ENCODE data around the gene FBF1. TPM values are rescaled to one million over a fixed set of nuclear protein-coding genes. Genes with fewer than 3 reads are reported as not detected.

FBF1 gene
- total RNA-seq, 1 donor from 2014 or later, result 13.0 TPM

DNA sequence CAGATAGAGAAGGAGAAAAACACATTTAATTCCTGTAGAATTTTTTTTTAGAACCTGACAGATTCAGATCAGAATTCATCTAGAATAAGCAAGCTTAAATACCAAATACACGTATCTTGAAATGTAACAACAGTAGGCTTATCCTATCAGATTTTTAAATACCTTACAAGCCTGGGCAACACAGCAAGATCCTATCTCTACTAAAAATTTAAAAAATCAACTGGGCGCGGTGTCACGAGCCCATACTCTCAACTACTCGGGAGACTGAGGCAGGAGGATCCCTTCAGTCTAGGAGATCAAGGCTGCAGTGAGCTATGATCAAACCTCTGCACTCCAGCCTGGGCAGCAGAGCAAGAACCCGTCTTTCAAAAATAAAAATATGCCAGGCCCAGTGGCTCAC, 24.6 kb upstream of the FBF1 start:
- Histone ChIP-seq H3K4me1 (peaks cover 9% of the 10 kb centered on the region), H3K4me3 (no peak overlapping the region), H3K27me3 (no peaks in the 10 kb centered on the region), H3K36me3 (no peaks in the 10 kb centered on the region), H3K9me3 (no peaks in the 10 kb centered on the region), H3K27ac (no peak overlapping the region)
- DNase-seq (ENCODE audit: extremely low spot score in 2 of 2), result no peak
- intact Hi-C loops (cut with DNase I), result no loop called here
- TF ChIP-seq POLR2A (IDR thresholded peaks at IDR 0.05) (no peak), POLR2AphosphoS5 (IDR thresholded peaks at IDR 0.05; ENCODE audit: insufficient read depth in 1 of 2, low read depth in 1 of 2) (no peak)
- TF ChIP-seq, protein P1, sequence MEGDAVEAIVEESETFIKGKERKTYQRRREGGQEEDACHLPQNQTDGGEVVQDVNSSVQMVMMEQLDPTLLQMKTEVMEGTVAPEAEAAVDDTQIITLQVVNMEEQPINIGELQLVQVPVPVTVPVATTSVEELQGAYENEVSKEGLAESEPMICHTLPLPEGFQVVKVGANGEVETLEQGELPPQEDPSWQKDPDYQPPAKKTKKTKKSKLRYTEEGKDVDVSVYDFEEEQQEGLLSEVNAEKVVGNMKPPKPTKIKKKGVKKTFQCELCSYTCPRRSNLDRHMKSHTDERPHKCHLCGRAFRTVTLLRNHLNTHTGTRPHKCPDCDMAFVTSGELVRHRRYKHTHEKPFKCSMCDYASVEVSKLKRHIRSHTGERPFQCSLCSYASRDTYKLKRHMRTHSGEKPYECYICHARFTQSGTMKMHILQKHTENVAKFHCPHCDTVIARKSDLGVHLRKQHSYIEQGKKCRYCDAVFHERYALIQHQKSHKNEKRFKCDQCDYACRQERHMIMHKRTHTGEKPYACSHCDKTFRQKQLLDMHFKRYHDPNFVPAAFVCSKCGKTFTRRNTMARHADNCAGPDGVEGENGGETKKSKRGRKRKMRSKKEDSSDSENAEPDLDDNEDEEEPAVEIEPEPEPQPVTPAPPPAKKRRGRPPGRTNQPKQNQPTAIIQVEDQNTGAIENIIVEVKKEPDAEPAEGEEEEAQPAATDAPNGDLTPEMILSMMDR (IDR thresholded peaks at IDR 0.05), result no peak

DNA sequence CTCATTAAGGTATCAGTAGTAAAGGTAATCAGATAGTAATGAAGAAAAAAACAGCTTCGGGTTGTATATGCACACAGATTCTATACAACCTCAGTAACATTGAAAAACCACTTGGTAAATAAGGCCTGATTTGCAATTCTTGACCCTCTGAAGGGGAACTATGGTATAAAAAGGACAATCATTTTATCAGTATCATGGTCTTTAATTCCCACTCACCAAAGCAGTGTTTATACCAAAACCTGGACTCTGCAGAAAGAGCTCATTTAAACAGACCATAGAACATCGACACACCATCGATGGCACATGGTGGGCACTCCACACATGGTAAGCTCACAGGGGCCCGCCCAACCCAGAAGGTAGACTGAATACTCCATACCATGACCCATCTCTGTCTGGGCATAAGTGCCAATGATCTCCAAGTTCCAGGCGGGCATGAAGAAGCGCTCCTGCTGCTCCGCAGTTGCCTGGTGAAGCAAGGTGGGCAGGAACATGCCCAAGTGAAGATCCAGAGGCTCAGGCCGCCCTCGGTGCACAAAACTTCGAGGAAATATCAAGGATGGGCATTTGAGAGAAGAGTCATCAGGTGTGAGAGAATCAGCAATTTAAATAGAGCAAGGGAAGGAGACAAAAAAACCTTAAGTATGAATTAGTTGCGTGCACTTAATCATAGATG, 19.1 kb upstream of the FBF1 start:
- TF ChIP-seq POLR2AphosphoS5 (IDR thresholded peaks at IDR 0.05; ENCODE audit: insufficient read depth in 1 of 2, low read depth in 1 of 2), result no peak
- TF ChIP-seq, protein P1 (IDR thresholded peaks at IDR 0.05), result no peak
- TF ChIP-seq POLR2A (IDR thresholded peaks at IDR 0.05), result no peak
- no peaks in the 10 kb centered on the region for H3K27me3 ChIP-seq
- H3K36me3 ChIP-seq, result peaks cover 0 to 23% of the 10 kb centered on the region in 2 donors
- no peak overlapping the region for H3K27ac ChIP-seq
- intact Hi-C loops (cut with DNase I), result no loop called here
- no peaks in the 10 kb centered on the region for H3K9me3 ChIP-seq
- no peak overlapping the region for H3K4me3 ChIP-seq
- DNase-seq (ENCODE audit: extremely low spot score in 2 of 2), result no peak
- peaks cover 7% of the 10 kb centered on the region for H3K4me1 ChIP-seq

DNA sequence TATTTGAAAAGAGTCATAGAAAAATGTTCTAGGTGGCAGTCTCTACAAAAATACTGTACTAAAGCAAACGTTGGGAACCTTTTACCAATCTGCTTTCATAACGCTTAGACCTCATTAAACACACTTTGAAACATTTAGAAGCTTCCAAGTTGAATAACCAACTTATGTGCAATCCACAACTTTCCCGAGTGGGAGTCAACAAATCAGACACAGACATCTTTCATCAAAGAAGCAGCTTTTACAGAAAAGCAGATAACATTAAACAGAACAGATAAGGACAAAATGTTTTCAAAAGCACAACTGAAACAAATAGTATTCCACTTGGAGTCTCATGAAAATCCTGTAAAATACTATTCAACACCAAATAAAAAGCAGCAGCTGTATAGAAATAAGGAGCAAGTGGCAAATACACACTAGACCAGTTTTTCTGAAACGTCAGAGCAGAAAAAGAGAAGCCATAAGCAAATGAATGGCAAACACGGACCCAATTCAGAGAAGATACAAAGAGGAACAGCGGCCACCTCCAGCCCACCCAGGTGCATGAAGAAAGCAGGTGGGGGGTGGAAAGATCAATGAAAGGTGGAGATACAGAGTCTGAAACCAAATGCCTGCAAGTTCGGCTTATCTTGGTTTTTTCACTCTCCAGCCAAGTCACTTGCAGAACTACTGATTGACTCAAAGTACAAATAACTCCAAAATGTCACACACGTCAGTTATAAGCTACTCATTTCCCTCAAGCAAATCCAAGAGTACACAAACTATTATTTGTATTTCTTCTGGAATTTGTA, 18.4 kb upstream of the FBF1 start:
- Histone ChIP-seq H3K4me1 (peaks cover 7% of the 10 kb centered on the region), H3K4me3 (no peak overlapping the region), H3K36me3 (peaks cover 0 to 28% of the 10 kb centered on the region in 2 donors), H3K27ac (no peak overlapping the region), H3K9me3 (no peaks in the 10 kb centered on the region), H3K27me3 (no peaks in the 10 kb centered on the region)
- TF ChIP-seq POLR2A (IDR thresholded peaks at IDR 0.05) (no peak), POLR2AphosphoS5 (IDR thresholded peaks at IDR 0.05; ENCODE audit: insufficient read depth in 1 of 2, low read depth in 1 of 2) (no peak)
- TF ChIP-seq, protein P1 (IDR thresholded peaks at IDR 0.05), result no peak
- intact Hi-C loops (cut with DNase I), result no loop called here
- DNase-seq (ENCODE audit: extremely low spot score in 2 of 2), result no peak

DNA sequence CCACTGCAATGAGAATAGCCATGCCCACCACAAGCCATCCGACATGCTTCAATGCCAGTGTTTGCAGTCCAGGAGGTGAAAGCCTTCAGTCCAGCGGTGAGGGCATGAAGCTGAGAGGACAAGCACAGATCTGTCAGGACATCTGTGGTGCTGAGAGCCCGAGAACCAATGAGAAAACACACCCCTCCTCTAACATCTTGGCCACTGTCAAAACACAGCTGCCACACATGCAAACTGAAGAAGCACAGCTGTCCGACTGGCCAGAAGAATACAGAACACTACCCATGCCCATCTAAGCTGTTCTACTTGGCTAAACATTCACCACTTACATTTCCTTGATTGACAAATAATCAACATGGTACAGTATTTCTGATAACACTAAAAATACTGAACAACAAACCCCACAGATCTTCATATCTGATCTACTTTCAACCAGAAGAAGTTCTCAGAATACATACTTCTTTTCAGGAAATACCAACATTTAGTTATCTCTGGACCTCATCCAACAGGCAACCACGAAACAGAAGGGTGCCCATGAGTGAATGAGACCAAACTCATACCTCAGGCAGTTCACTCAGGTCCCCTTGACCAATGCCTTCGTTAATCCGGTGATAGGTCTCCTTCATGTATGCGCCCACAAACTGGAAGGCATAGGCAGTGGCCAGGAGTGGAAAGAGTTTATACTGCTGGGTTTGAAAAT, 10.2 kb upstream of the FBF1 start:
- no peaks in the 10 kb centered on the region for H3K27me3 ChIP-seq
- no peak overlapping the region for H3K4me3 ChIP-seq
- H3K4me1 ChIP-seq, result no peaks in the 10 kb centered on the region
- intact Hi-C loops (cut with DNase I), result no loop called here
- no peak for DNase-seq (ENCODE audit: extremely low spot score in 2 of 2)
- TF ChIP-seq POLR2AphosphoS5 (IDR thresholded peaks at IDR 0.05; ENCODE audit: insufficient read depth in 1 of 2, low read depth in 1 of 2), result no peak
- TF ChIP-seq POLR2A (IDR thresholded peaks at IDR 0.05), result no peak
- TF ChIP-seq, protein P1 (IDR thresholded peaks at IDR 0.05), result no peak
- peaks cover 2 to 94% of the 10 kb centered on the region in 2 donors for H3K36me3 ChIP-seq
- H3K27ac ChIP-seq, result no peak overlapping the region
- no peaks in the 10 kb centered on the region for H3K9me3 ChIP-seq

Data from vagina (tissue), 2 donors.